Measurements from ENCODE around the gene TNFAIP1. TPM values are rescaled to one million over a fixed set of nuclear protein-coding genes. Genes with fewer than 3 reads are reported as not detected.

The TNFAIP1 gene
- total and polyA plus RNA-seq, 2 of the 4 experiments (the other 2 are of a cell fraction): 49.1 to 62.9 TPM

DNA sequence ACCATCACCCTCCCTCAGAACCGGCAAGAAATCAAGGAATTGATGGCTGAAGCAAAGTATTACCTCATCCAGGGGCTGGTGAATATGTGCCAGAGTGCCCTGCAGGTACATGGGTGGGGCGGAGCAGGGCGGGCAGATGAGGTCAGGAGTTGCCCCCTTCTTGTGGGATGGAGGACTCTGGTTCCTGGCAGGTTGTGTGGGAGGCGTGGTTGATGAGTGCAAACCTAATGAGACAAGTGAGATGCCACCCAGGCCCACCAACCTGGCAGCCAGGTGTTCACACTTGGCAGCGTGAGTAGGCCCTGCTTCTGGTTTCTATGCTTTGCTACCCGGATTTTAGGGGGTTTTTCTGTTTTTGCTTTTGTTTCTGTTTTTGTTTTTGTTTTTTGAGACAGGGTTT lies 4.8 kb downstream of the TNFAIP1 start:
- H4K20me1 ChIP-seq (ENCODE audit: insufficient read depth, low read length): peaks cover 36% of the 10 kb centered on the region; the same call in 1 of the 2 replicates

More for the DNA sequence above, 4.8 kb downstream of the TNFAIP1 start:
- no peak overlapping the region for H3K9ac ChIP-seq (ENCODE audit: low read depth, low read length)
- DNase-seq (no peak), ATAC-seq (ENCODE audit: low read depth) (no peak)
- H2BK5ac ChIP-seq (ENCODE audit: low read depth, low read length, poor library complexity, severe bottlenecking): no peak overlapping the region
- peaks cover 8% of the 10 kb centered on the region for H3K4me1 ChIP-seq (ENCODE audit: control insufficient read depth, insufficient read depth, low read length)
- in situ Hi-C loops (cut with MboI; ENCODE audit: low sequenced_read_pairs): loop anchor here (25.0 kb wide), 1 partner anchor 803 kb away; no protein-coding TSS in a partner anchor
- no peak overlapping the region for H4K91ac ChIP-seq (ENCODE audit: insufficient read depth, low read depth, low read length)
- H4K8ac ChIP-seq (ENCODE audit: low read depth in 2 of 2, low read length in 2 of 2): no peak overlapping the region
- H3K14ac ChIP-seq (replicated peaks; ENCODE audit: low read depth, low read length): no peak overlapping the region
- ChIA-PET CTCF (no interaction called here), POLR2A (ENCODE audit: unreplicated experiment) (no interaction called here)
- no peaks in the 10 kb centered on the region for H3K9me3 ChIP-seq (ENCODE audit: control insufficient read depth, insufficient read depth, low read length)
- H3K4ac ChIP-seq (ENCODE audit: low read depth, low read length): no peak overlapping the region
- no peak overlapping the region for H2BK15ac ChIP-seq (ENCODE audit: low read depth, low read length)
- H3K18ac ChIP-seq (ENCODE audit: low read depth, low read length): no peak overlapping the region
- H2AK5ac ChIP-seq (ENCODE audit: low read depth, low read length): no peak overlapping the region
- no peak overlapping the region for H2BK20ac ChIP-seq (ENCODE audit: low read depth, low read length)
- H3K27me3 ChIP-seq (ENCODE audit: control insufficient read depth, insufficient read depth, low read length): no peaks in the 10 kb centered on the region
- no peak overlapping the region for H3K4me3 ChIP-seq (ENCODE audit: insufficient read depth, low read depth, low read length)
- TF ChIP-seq MAFK (IDR thresholded peaks at IDR 0.05; ENCODE audit: low read depth, low read length) (no peak), RFX5 (IDR thresholded peaks at IDR 0.05; ENCODE audit: low read depth, low read length) (no peak), NFE2L2 (IDR thresholded peaks at IDR 0.05; ENCODE audit: low read depth, low read length) (no peak), POLR2A (IDR thresholded peaks at IDR 0.05; ENCODE audit: low read depth, low read length) (no peak), RAD21 (IDR thresholded peaks at IDR 0.05; ENCODE audit: low read length) (no peak), FOS (IDR thresholded peaks at IDR 0.05; ENCODE audit: low read depth, low read length) (no peak), CHD1 (IDR thresholded peaks at IDR 0.05; ENCODE audit: low read depth, low read length) (no peak), MAZ (IDR thresholded peaks at IDR 0.05; ENCODE audit: borderline replicate concordance, low read depth, low read length) (no peak), SMC3 (IDR thresholded peaks at IDR 0.05; ENCODE audit: low read depth, low read length) (no peak), BHLHE40 (IDR thresholded peaks at IDR 0.05; ENCODE audit: low read depth, low read length) (no peak), CEBPB (IDR thresholded peaks at IDR 0.05; ENCODE audit: low read depth, low read length) (no peak)
- TF ChIP-seq, protein P1, sequence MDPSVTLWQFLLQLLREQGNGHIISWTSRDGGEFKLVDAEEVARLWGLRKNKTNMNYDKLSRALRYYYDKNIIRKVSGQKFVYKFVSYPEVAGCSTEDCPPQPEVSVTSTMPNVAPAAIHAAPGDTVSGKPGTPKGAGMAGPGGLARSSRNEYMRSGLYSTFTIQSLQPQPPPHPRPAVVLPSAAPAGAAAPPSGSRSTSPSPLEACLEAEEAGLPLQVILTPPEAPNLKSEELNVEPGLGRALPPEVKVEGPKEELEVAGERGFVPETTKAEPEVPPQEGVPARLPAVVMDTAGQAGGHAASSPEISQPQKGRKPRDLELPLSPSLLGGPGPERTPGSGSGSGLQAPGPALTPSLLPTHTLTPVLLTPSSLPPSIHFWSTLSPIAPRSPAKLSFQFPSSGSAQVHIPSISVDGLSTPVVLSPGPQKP (IDR thresholded peaks at IDR 0.05; ENCODE audit: borderline replicate concordance, low read depth, low read length): no peak
- TF ChIP-seq, protein P2, sequence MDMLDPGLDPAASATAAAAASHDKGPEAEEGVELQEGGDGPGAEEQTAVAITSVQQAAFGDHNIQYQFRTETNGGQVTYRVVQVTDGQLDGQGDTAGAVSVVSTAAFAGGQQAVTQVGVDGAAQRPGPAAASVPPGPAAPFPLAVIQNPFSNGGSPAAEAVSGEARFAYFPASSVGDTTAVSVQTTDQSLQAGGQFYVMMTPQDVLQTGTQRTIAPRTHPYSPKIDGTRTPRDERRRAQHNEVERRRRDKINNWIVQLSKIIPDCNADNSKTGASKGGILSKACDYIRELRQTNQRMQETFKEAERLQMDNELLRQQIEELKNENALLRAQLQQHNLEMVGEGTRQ (IDR thresholded peaks at IDR 0.05; ENCODE audit: low read depth, low read length): no peak
- WGBS, 2 experiments (ENCODE audit: extremely low coverage in 2 of 2, insufficient read length in 1 of 2): no CpG with 5 or more reads among the region's 6 CpGs
- no peak overlapping the region for H2AK9ac ChIP-seq (replicated peaks; ENCODE audit: low read depth, low read length, poor library complexity)
- H3K79me1 ChIP-seq (ENCODE audit: low read depth in 1 of 2, low read length in 2 of 2): peaks cover 26 to 90% of the 10 kb centered on the region in 2 experiments; a peak in 3 of 4 replicates
- intact Hi-C loops (cut with micrococcal nuclease): no loop called here
- dilution Hi-C loops (cut with HindIII; ENCODE audit: low sequenced_read_pairs, unreplicated experiment): no loop called here
- H2BK120ac ChIP-seq (ENCODE audit: low read depth, low read length): no peak overlapping the region
- no TSS peak for BruUV-seq (replicated peaks)
- H3K56ac ChIP-seq (ENCODE audit: extremely low read depth, insufficient read depth, low read length): no peak overlapping the region
- H3K4me2 ChIP-seq (ENCODE audit: low read depth, low read length): no peak overlapping the region
- peaks cover 13% of the 10 kb centered on the region for H3K9me1 ChIP-seq (ENCODE audit: insufficient read depth, low read length)
- peaks cover 57% of the 10 kb centered on the region for H3K36me3 ChIP-seq (ENCODE audit: control insufficient read depth, insufficient read depth, low read length)
- no peak overlapping the region for H2AFZ ChIP-seq (replicated peaks; ENCODE audit: low read length, poor library complexity)
- H4K5ac ChIP-seq (ENCODE audit: low read depth, low read length): no peak overlapping the region
- no peak overlapping the region for H3K23ac ChIP-seq (ENCODE audit: low read depth, low read length)
- H3K27ac ChIP-seq (ENCODE audit: insufficient read depth, low read length): no peak overlapping the region

All from IMR-90 (cell line).